Measurements from ENCODE around the gene SLC35F1. TPM values are rescaled to one million over a fixed set of nuclear protein-coding genes. Genes with fewer than 3 reads are reported as not detected.
A peak's percentile ranks its signal among the peaks of the same experiment; 100 is the strongest.

The SLC35F1 gene
- total and polyA plus RNA-seq, 2 donors (not counting 1 experiment from before 2014, with no cell fraction given): 0.09 to 0.17 TPM

GRCh38 chr6:117951783-117952182 is 44.7 kb downstream of the SLC35F1 start:
- Histone ChIP-seq H3K4me1 (ENCODE audit: control insufficient read depth, extremely low read depth, insufficient read depth, low read length) (no peaks in the 10 kb centered on the region), H3K4me3 (replicated peaks in 1 of 4; ENCODE audit: control extremely low read depth in 1 of 4, insufficient read depth in 1 of 4, low read depth in 3 of 4, low read length in 4 of 4) (no peak overlapping the region), H3K4me2 (ENCODE audit: extremely low read depth, insufficient read depth, low read length) (no peak overlapping the region), H3K9ac (ENCODE audit: insufficient read depth, low read length) (no peak overlapping the region), H3K9me3 (ENCODE audit: control insufficient read depth, insufficient read depth, low read depth, low read length) (no peaks in the 10 kb centered on the region), H4K20me1 (ENCODE audit: control insufficient read depth, extremely low read depth, insufficient read depth, low read length) (no peaks in the 10 kb centered on the region), H3K79me2 (ENCODE audit: control insufficient read depth, insufficient read depth, low read length) (no peaks in the 10 kb centered on the region), H3K36me3 (ENCODE audit: control insufficient read depth, insufficient read depth, low read length) (no peaks in the 10 kb centered on the region), H3K27ac (ENCODE audit: insufficient read depth, low read length) (no peak overlapping the region), H3K27me3 (ENCODE audit: control insufficient read depth, insufficient read depth, low read length) (no peaks in the 10 kb centered on the region), H2AFZ (ENCODE audit: low read length) (no peak overlapping the region)
- TF ChIP-seq CTCF (conservative IDR thresholded peaks at IDR 0.05 in 1 of 2, IDR thresholded peaks at IDR 0.05 in 1 of 2; ENCODE audit: low read depth in 1 of 2, low read length in 2 of 2) (no peak), EZH2 (IDR thresholded peaks at IDR 0.05; ENCODE audit: low read length, missing control alignments) (no peak)
- DNase-seq (ENCODE audit: low read depth in 2 of 2): no peak

- DNase-seq (ENCODE audit: low read depth in 2 of 2): no peak
- Histone ChIP-seq H4K20me1 (ENCODE audit: control insufficient read depth, extremely low read depth, insufficient read depth, low read length) (no peaks in the 10 kb centered on the region), H3K27ac (ENCODE audit: insufficient read depth, low read length) (no peak overlapping the region), H3K79me2 (ENCODE audit: control insufficient read depth, insufficient read depth, low read length) (no peaks in the 10 kb centered on the region), H2AFZ (ENCODE audit: low read length) (no peak overlapping the region), H3K9ac (ENCODE audit: insufficient read depth, low read length) (no peak overlapping the region), H3K27me3 (ENCODE audit: control insufficient read depth, insufficient read depth, low read length) (no peaks in the 10 kb centered on the region), H3K36me3 (ENCODE audit: control insufficient read depth, insufficient read depth, low read length) (no peaks in the 10 kb centered on the region), H3K9me3 (ENCODE audit: control insufficient read depth, insufficient read depth, low read depth, low read length) (no peaks in the 10 kb centered on the region), H3K4me2 (ENCODE audit: extremely low read depth, insufficient read depth, low read length) (no peak overlapping the region), H3K4me1 (ENCODE audit: control insufficient read depth, extremely low read depth, insufficient read depth, low read length) (no peaks in the 10 kb centered on the region), H3K4me3 (replicated peaks in 1 of 4; ENCODE audit: control extremely low read depth in 1 of 4, insufficient read depth in 1 of 4, low read depth in 3 of 4, low read length in 4 of 4) (no peak overlapping the region)
- TF ChIP-seq EZH2 (IDR thresholded peaks at IDR 0.05; ENCODE audit: low read length, missing control alignments) (no peak), CTCF (conservative IDR thresholded peaks at IDR 0.05 in 1 of 2, IDR thresholded peaks at IDR 0.05 in 1 of 2; ENCODE audit: low read depth in 1 of 2, low read length in 2 of 2) (no peak)
Measured at GRCh38 chr6:117955684-117956256, 48.7 kb downstream of the SLC35F1 start.

GRCh38 chr6:117956386-117956785 is 49.3 kb downstream of the SLC35F1 start:
- Histone ChIP-seq H3K27ac (ENCODE audit: insufficient read depth, low read length) (no peak overlapping the region), H3K4me3 (replicated peaks in 1 of 4; ENCODE audit: control extremely low read depth in 1 of 4, insufficient read depth in 1 of 4, low read depth in 3 of 4, low read length in 4 of 4) (no peak overlapping the region), H3K4me2 (ENCODE audit: extremely low read depth, insufficient read depth, low read length) (no peak overlapping the region), H3K27me3 (ENCODE audit: control insufficient read depth, insufficient read depth, low read length) (no peaks in the 10 kb centered on the region), H3K9ac (ENCODE audit: insufficient read depth, low read length) (no peak overlapping the region), H3K79me2 (ENCODE audit: control insufficient read depth, insufficient read depth, low read length) (no peaks in the 10 kb centered on the region), H3K36me3 (ENCODE audit: control insufficient read depth, insufficient read depth, low read length) (no peaks in the 10 kb centered on the region), H3K9me3 (ENCODE audit: control insufficient read depth, insufficient read depth, low read depth, low read length) (no peaks in the 10 kb centered on the region), H4K20me1 (ENCODE audit: control insufficient read depth, extremely low read depth, insufficient read depth, low read length) (no peaks in the 10 kb centered on the region), H3K4me1 (ENCODE audit: control insufficient read depth, extremely low read depth, insufficient read depth, low read length) (no peaks in the 10 kb centered on the region), H2AFZ (ENCODE audit: low read length) (no peak overlapping the region)
- no peak for TF ChIP-seq EZH2 (IDR thresholded peaks at IDR 0.05; ENCODE audit: low read length, missing control alignments)
- TF ChIP-seq CTCF (conservative IDR thresholded peaks at IDR 0.05 in 1 of 2, IDR thresholded peaks at IDR 0.05 in 1 of 2; ENCODE audit: low read depth in 1 of 2, low read length in 2 of 2): no peak
- DNase-seq (ENCODE audit: low read depth in 2 of 2): peak in 1 of 2 donors; percentile 63
